ENCODE results near the gene RAPGEF5. TPM values are rescaled to one million over a fixed set of nuclear protein-coding genes. Genes with fewer than 3 reads are reported as not detected.

The RAPGEF5 gene
- total and polyA plus RNA-seq, 4 donors: 16.1 to 308 (median 61.4) TPM

- 96 to 98% methylated on average over 8 of the region's 8 CpGs for WGBS, 2 donors
- no peak overlapping the region for H3K9ac ChIP-seq (ENCODE audit: insufficient read depth in 1 of 2, low read length in 2 of 2)
Observed at GRCh38 chr7:22190736-22191135, 166.2 kb downstream of the RAPGEF5 start.

GRCh38 chr7:22189741-22190140, 167.2 kb downstream of the RAPGEF5 start:
- H3K36me3 ChIP-seq (ENCODE audit: control insufficient read depth in 4 of 4, insufficient read depth in 4 of 4, low read length in 4 of 4): peaks cover 0 to 28% (median 9%) of the 10 kb centered on the region in 4 donors

More at GRCh38 chr7:22190736-22191135, 166.2 kb downstream of the RAPGEF5 start:
- TF ChIP-seq, protein P1, sequence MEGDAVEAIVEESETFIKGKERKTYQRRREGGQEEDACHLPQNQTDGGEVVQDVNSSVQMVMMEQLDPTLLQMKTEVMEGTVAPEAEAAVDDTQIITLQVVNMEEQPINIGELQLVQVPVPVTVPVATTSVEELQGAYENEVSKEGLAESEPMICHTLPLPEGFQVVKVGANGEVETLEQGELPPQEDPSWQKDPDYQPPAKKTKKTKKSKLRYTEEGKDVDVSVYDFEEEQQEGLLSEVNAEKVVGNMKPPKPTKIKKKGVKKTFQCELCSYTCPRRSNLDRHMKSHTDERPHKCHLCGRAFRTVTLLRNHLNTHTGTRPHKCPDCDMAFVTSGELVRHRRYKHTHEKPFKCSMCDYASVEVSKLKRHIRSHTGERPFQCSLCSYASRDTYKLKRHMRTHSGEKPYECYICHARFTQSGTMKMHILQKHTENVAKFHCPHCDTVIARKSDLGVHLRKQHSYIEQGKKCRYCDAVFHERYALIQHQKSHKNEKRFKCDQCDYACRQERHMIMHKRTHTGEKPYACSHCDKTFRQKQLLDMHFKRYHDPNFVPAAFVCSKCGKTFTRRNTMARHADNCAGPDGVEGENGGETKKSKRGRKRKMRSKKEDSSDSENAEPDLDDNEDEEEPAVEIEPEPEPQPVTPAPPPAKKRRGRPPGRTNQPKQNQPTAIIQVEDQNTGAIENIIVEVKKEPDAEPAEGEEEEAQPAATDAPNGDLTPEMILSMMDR (IDR thresholded peaks at IDR 0.05; ENCODE audit: control extremely low read depth, extremely low read depth): no peak
- peaks cover 0 to 5% (median 0%) of the 10 kb centered on the region in 3 donors for H3K27me3 ChIP-seq (ENCODE audit: control insufficient read depth in 3 of 3, insufficient read depth in 3 of 3, low read length in 2 of 3)
- peaks cover 0 to 15% (median 1%) of the 10 kb centered on the region in 5 donors for H3K4me1 ChIP-seq (ENCODE audit: control insufficient read depth in 5 of 5, insufficient read depth in 5 of 5, low read length in 5 of 5)
- ATAC-seq (ENCODE audit: insufficient read depth, low FRiP score): no peak
- no peaks in the 10 kb centered on the region for H3K9me3 ChIP-seq (ENCODE audit: control insufficient read depth in 4 of 4, insufficient read depth in 3 of 4, low read length in 3 of 4)
- H3K4me3 ChIP-seq: no peak overlapping the region
- peaks cover 0 to 28% (median 9%) of the 10 kb centered on the region in 4 donors for H3K36me3 ChIP-seq (ENCODE audit: control insufficient read depth in 4 of 4, insufficient read depth in 4 of 4, low read length in 4 of 4)
- DNase-seq: no peak
- no peak overlapping the region for H3K27ac ChIP-seq (ENCODE audit: low read depth in 1 of 2, low read length in 1 of 2)

DNA sequence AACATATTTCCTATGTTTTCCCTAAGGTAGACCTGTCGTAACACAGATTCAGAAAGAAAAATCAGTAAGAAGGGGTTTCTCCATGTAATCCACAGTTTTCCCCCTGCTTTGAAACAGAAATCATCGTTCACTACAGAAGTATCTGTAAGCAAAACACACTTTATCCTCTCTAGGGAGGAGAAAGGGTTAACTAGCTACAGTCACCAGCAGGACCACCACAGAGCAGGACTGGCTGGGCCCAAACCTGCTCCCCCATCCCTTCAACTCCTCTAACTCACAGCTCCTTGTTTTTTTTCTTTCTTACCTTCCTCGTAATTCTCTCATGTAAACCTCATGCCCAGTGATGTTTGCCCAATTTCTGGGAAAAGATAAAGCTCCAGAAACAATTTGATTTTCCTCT, 167.7 kb downstream of the RAPGEF5 start:
- TF ChIP-seq, protein P1 (IDR thresholded peaks at IDR 0.05; ENCODE audit: control extremely low read depth, extremely low read depth): no peak
- Histone ChIP-seq H3K9me3 (ENCODE audit: control insufficient read depth in 4 of 4, insufficient read depth in 3 of 4, low read length in 3 of 4) (no peaks in the 10 kb centered on the region), H3K27ac (ENCODE audit: low read depth in 1 of 2, low read length in 1 of 2) (no peak overlapping the region), H3K36me3 (ENCODE audit: control insufficient read depth in 4 of 4, insufficient read depth in 4 of 4, low read length in 4 of 4) (peaks cover 0 to 28% (median 8%) of the 10 kb centered on the region in 4 donors), H3K27me3 (ENCODE audit: control insufficient read depth in 3 of 3, insufficient read depth in 3 of 3, low read length in 2 of 3) (peaks cover 0 to 5% (median 0%) of the 10 kb centered on the region in 3 donors), H3K4me3 (no peak overlapping the region), H3K4me1 (ENCODE audit: control insufficient read depth in 5 of 5, insufficient read depth in 5 of 5, low read length in 5 of 5) (peaks cover 0 to 15% (median 1%) of the 10 kb centered on the region in 5 donors), H3K9ac (ENCODE audit: insufficient read depth in 1 of 2, low read length in 2 of 2) (no peak overlapping the region)
- ATAC-seq (ENCODE audit: insufficient read depth, low FRiP score) (no peak), DNase-seq (no peak)
- whole genome bisulfite sequencing, 2 donors: 92 to 93% methylated on average over 3 of the region's 3 CpGs

More at GRCh38 chr7:22189741-22190140, 167.2 kb downstream of the RAPGEF5 start:
- no peak for DNase-seq
- Histone ChIP-seq H3K4me1 (ENCODE audit: control insufficient read depth in 5 of 5, insufficient read depth in 5 of 5, low read length in 5 of 5) (peaks cover 0 to 15% (median 1%) of the 10 kb centered on the region in 5 donors), H3K9ac (ENCODE audit: insufficient read depth in 1 of 2, low read length in 2 of 2) (no peak overlapping the region), H3K27me3 (ENCODE audit: control insufficient read depth in 3 of 3, insufficient read depth in 3 of 3, low read length in 2 of 3) (peaks cover 0 to 5% (median 0%) of the 10 kb centered on the region in 3 donors), H3K4me3 (no peak overlapping the region), H3K27ac (ENCODE audit: low read depth in 1 of 2, low read length in 1 of 2) (no peak overlapping the region), H3K9me3 (ENCODE audit: control insufficient read depth in 4 of 4, insufficient read depth in 3 of 4, low read length in 3 of 4) (no peaks in the 10 kb centered on the region)
- WGBS, 2 donors: 79 to 85% methylated on average over 6 of the region's 6 CpGs
- ATAC-seq (ENCODE audit: insufficient read depth, low FRiP score): no peak
- TF ChIP-seq, protein P1 (IDR thresholded peaks at IDR 0.05; ENCODE audit: control extremely low read depth, extremely low read depth): no peak

Data from lung (tissue), 12 donors.